Measurements from ENCODE around the gene SYTL1.
A peak's percentile ranks its signal among the peaks of the same experiment; 100 is the strongest.

The SYTL1 gene

DNA sequence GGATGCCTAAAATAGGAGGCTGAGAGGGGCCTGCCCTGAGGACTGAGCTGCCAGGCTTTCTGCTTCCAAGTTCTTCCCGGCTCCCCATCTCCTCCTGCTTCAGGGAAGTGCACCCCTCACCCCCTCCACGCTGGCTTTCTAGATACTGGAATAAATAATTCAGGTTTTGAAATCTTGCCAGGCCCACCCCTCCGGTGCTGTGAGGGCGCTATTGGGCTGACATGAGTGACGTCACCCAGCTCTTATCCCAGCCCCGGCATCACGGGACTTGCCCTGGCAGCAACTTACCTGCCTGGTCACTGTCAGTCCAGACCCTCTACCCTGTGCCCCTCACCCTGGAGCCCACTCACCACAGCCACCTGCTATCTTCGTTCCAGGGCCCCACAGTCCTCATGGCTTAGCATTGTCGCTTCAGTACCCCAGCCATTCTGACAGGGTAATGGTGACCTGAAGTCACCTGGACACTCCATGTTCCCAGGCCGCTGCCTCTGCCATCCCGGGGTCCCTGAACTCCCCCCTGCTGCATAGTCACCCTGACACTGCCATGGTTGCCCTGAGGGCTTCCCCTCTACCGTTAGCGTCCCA, 49.8 kb downstream of the SYTL1 start:
- DNase-seq = peak; percentile 67

GRCh38 chr1:27392096-27392777, 50.4 kb downstream of the SYTL1 start, which contains the start of gene GPR3:
Gene GPR3 (plus strand): TSS chr1:27392622. CDS start chr1:27393799, 1,177 bp downstream.
- DNase-seq = peak; percentile 98

DNA sequence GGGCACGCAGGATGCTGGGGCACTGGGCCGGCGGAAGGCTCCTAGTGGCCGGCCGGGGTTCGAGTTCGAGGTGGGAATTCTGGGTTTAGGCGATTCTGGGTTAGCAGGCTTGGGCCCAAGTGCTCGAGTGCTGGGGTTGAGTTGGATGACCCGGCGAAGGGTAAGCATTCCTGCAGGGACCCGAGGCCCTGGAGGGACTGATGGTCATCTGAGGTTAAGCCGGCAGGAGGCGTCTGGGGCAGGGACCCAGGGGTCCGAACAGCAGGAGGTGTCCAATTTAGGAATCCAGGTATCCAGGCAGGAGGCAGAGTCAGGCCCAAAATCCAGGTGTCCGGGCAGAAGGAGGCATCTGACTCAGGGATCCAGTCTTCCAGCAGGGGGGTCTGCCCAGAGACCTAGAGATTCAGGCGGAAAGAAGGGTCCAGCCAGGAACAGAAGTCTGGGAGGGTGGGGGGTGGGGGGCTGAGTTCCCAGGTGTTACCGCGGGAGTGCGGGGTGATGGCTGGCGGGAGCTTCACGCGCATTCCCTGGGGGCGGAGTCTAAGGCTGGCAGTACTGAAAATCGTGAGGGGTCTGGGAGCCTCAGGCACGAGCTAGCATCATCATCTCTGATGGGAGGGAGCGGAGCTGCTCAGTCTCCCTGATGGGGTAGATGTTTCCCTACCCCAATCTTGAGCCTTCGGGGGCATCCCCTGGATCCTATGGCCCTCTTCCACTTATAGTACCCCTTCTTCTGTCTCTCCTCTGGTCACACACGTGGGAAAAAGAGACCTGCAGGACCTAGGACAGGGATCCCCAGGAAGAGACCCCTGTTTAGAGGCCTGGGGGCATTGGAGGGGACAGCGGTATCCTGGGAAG, 51.2 kb downstream of the SYTL1 start:
- peak; percentile 39 for DNase-seq

DNA sequence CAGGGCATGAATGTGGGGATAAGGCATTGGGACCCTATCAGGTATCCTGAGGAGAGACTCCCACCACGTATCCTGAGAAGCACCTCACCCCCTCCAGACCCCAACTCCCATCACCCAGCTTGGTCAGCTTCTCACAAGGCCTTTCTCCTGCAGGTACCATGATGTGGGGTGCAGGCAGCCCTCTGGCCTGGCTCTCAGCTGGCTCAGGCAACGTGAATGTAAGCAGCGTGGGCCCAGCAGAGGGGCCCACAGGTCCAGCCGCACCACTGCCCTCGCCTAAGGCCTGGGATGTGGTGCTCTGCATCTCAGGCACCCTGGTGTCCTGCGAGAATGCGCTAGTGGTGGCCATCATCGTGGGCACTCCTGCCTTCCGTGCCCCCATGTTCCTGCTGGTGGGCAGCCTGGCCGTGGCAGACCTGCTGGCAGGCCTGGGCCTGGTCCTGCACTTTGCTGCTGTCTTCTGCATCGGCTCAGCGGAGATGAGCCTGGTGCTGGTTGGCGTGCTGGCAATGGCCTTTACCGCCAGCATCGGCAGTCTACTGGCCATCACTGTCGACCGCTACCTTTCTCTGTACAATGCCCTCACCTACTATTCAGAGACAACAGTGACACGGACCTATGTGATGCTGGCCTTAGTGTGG, 51.9 kb downstream of the SYTL1 start:
- no peak for DNase-seq

GRCh38 chr1:27394282-27394658, 52.4 kb downstream of the SYTL1 start:
- no peak for DNase-seq

GRCh38 chr1:27394925-27395324, 53.1 kb downstream of the SYTL1 start:
- no peak for DNase-seq

DNA sequence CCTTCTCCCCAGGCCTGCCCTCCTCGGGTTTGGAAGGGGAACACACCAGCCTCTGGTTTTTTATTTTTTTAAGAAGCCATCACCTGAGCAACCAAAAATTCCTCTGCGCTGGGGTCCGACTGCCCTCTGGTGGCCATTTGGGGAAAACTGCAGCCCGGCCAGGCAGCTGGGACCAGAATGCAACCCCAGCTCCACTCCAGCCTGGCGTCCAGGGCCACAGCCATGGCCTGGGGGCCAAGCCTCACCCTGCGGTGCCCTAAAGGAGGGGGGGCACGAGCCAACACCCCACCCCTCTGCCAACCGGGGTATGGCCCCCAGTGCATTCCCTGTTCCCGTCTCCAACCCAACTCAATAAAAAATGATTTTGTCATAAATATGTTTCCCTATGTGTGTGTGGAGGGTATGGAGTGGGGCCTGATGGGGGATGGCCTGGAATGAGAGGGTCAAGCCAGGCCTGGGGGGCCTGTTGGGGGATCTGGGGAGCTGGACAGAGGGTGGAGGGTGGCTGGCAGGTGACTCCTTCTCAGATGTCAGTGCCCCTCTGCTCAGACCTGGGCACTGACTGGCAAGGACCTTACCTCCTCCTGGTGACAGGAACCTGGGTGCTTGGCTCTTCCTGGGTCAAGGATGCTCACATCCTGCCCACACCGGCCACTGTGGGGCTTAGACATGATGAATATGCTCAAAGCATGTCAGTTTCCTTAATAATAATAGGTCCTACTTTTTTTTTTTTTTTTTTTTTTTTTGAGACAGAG, 53.8 kb downstream of the SYTL1 start:
- DNase-seq = peak; percentile 87

DNA sequence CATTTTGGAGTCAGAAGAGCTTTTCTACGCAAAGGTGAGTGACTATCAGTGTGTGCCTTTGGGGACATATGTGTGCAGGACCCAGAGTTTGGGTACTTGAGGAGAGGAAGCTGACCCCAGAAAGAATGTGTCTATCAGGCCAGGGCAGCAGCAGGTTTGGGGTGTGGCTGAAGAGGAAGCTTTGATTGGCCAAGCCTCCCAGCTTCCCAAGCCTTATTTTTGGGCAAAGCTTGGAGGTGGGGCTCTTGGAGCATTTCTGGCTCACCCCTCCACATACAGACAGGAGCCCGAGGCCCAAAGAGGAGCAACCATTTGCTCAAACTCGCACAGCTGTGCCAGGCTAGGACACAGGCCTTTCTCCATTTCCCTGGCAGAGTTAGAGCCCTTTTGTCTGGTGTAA, 55.3 kb downstream of the SYTL1 start:
- no peak for DNase-seq

DNA sequence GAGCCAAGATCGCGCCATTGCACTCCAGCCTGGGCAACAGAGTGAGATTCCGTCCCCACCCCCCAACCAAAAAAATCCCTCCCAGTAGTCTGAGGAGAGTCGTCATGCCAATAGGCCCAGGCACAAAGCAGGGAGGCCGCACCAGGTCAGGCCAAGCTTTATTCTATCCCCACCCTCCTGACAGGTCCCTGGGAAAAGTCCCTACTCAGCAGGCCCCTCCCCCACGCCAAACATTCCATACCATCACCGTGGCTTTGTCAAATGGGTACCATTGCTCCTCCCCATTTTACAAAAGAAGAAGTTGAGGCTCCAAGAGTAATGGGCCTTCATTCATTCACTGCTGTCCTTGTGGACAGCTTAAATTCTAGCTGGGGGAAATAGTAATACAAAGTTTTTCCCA, 55.9 kb downstream of the SYTL1 start:
- DNase-seq = no peak

DNA sequence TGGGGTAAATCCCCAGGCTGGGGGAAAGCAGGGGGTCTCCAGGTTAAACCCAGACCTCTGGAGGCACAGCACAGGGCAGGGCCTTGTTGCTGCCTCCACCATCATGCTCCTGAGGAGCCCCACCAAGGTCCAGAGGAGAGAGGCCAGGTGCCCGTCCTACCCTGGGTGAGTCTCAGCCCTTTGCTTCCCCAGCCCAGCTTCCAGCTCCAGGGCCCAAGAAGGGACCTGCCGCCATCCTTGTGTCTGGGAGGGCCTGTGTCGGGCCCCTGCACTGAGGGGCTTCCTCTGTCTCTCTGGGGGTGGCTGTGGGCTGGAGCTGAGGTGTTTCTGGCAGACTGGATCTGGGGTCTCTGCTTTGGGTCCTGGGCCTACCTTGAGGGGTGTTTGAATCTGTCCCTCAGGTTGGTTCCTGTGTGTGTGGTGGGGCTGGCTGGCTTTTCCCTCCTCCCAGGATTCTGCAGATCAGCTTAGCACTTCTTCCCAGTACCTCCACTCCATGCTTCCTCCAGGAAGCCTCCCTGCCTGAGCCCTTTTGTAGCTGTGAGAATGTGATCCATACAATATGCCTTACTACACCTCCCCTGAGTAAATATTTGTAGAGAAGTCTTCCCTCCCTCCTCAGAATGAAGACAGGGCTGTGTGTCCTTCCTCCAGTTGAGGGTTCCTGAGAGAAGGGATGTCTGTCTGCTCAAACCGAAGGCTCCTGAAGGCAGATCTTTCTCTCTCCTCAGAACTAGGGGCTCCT, 56.8 kb downstream of the SYTL1 start:
- no peak for DNase-seq

DNA sequence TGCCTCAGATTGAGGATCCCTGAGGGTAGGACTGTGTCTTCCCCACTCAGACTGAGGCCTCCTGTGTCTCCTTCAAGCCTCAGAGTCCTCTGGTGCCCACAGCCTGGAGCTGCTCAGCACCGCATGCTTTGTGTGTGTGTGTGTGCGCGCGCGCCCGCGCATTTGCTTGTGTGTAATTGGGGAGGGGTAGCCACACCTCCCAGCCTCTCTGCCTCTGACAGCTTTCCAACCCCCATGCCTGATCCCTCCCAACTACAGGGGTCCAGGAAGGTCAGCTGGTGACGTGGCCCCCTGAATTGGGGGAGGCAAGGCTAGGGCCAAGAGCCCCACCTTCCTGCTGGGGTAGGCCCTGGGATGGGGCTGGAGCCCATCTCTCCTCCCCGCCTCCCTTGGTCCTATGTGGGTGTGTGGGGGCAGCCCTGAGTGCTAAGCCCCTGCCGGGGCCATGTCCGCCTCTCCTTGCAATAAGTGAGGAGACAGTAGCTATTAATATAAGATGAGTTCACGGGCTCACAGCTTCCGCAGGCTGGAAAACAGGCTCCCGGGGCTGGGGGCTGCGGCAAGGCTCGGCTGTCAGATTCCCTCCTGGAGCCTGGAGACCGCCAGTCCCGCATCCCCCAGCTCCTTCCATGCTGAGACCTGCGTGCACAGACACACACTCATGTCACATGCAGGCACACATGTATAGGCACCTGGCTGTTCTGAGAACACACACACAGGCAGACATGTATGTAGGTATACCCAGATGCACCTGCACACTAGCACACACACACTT, 57.6 kb downstream of the SYTL1 start:
- no peak for DNase-seq

DNA sequence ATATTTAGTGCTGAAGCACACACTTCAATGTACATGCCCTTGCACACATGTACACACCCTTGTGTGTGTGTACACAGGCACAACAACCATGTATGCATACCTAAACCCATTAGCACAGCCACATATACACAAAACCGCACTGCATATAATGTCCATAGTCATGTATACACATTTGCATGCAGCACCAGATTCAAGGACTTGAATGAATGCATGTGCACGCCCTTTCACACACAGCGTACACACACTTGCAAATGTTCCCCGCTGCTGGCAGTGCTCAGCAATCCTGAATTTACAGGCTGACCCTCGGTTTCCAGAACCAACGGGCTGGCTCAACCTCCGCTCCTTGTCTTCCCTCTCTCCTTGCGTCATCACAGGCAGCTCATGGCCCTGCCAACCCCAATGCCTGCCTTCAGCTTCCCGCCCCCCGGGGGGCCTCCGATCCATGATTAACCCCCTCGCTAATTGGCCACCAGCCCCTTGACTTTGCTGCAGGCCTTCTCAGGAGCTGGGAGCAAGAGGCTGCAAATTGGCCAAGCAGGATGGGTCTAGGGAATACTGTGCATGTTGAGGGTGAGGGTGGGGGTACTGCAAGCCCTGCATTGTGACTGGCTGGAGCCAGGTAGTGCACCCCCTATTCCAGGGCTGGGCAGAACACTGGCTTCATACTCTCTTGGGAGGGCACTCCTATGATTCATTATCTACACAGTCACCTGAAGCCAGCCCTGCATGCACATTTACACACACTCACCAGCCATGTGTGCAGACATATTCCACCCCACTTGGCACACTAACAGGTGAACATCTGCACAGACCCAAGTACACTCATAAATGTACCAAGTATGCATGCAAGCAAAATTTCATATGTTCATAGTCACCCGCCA, 58.5 kb downstream of the SYTL1 start:
- DNase-seq = no peak

DNA sequence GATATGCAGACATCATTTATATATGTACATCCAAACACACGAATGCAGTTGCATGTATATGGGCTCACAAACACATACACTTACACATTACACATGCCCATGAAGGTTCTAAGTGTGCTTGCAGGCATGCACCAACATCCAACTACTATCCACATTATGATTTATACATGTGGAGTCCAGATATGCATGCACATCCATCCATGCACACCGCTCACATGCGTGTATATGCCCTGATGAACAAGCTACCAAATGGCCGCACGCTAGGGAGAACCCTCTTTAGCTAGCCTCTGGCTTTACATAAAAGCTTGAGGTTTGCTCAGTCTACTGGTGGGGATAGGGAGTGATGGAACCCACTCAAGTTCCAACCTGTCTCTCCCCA, 59.1 kb downstream of the SYTL1 start:
- no peak for DNase-seq

DNA sequence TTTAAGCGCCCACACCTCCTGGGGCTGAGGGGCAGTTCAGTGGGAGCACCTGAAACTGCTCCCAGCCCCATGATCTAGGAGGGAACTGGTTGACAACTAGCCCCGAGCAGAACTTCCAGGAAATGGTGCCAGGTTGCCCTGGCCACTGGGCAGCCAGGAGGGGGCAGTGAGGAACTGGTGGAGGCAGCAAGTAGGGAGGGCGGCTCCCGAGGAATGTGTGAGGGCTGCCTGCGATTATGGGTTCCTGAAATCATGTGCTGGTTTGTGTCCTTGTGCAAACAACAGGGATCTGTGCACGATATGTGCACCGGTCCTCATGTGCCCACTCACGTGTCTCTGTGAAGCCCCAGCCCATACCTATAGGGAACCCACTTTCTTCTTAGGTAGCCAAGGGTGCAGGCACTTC, 60.5 kb downstream of the SYTL1 start:
- DNase-seq = no peak

- no peak for DNase-seq
These were observed 61.4 kb downstream of the SYTL1 start for GRCh38 chr1:27403065-27403726.

All from RPMI8226 (cell line).